ENCODE results near the gene DLGAP1. TPM values are rescaled to one million over a fixed set of nuclear protein-coding genes. Genes with fewer than 3 reads are reported as not detected.

The DLGAP1 gene
- total RNA-seq, 1 experiment from 2014 or later: 23.2 TPM

- Mint-ChIP-seq H3K27me3 (ENCODE audit: low read depth) (peaks cover 2% of the 10 kb centered on the region; the same call in 1 of the 2 replicates), H3K4me3 (no peak overlapping the region), H3K9me3 (no peaks in the 10 kb centered on the region), H3K36me3 (ENCODE audit: insufficient read depth in 1 of 3, low read depth in 3 of 3) (no peaks in the 10 kb centered on the region; a peak in 1 of 7 replicates), H3K4me1 (peaks cover 39 to 44% of the 10 kb centered on the region in 2 experiments), H3K27ac (no peak overlapping the region)
- H2AK5ac ChIP-seq (ENCODE audit: insufficient read length, low read length): no peak overlapping the region
- H3K4me1 ChIP-seq (ENCODE audit: insufficient read depth, low read length): peaks cover 3% of the 10 kb centered on the region; the same call in 1 of the 2 replicates
- no peak overlapping the region for H3K4ac ChIP-seq (ENCODE audit: low read depth, low read length)
- no peak overlapping the region for H2BK20ac ChIP-seq (ENCODE audit: low read depth, low read length, poor library complexity, severe bottlenecking)
- no peaks in the 10 kb centered on the region for H3K9me3 ChIP-seq (ENCODE audit: control insufficient read depth, low read depth, low read length)
- H2AFZ ChIP-seq (ENCODE audit: low read length): no peak overlapping the region
- H2BK5ac ChIP-seq (ENCODE audit: insufficient read length, low read length): no peak overlapping the region
- DNase-seq: no peak
- no peak overlapping the region for H3K14ac ChIP-seq (ENCODE audit: insufficient read depth, low read length)
- no peak overlapping the region for H3K4me2 ChIP-seq (ENCODE audit: insufficient read depth, insufficient read length, low read length)
- H4K8ac ChIP-seq (replicated peaks; ENCODE audit: insufficient read length, low read depth, low read length): no peak overlapping the region
- no peak overlapping the region for H3T11ph ChIP-seq (ENCODE audit: low read length)
- H3K56ac ChIP-seq (ENCODE audit: insufficient read length, low read depth, low read length): no peak overlapping the region
- no peaks in the 10 kb centered on the region for H3K79me2 ChIP-seq (ENCODE audit: insufficient read depth, low read length)
- H3K9ac ChIP-seq (ENCODE audit: extremely low read depth, insufficient read length, low read length): no peak overlapping the region
- H3K27me3 ChIP-seq (ENCODE audit: insufficient read depth, low read length): no peaks in the 10 kb centered on the region
- H2BK15ac ChIP-seq (ENCODE audit: low read depth, low read length): no peak overlapping the region
- H3K18ac ChIP-seq (ENCODE audit: insufficient read length, low read depth, low read length): no peak overlapping the region
- H3K23ac ChIP-seq (ENCODE audit: insufficient read length, low read depth, low read length): no peak overlapping the region
- no peaks in the 10 kb centered on the region for H3K79me1 ChIP-seq (ENCODE audit: insufficient read depth, low read depth, low read length, poor library complexity, severe bottlenecking)
- peaks cover 2% of the 10 kb centered on the region for H4K20me1 ChIP-seq (ENCODE audit: control insufficient read depth, insufficient read depth, insufficient read length)
- H2BK120ac ChIP-seq (ENCODE audit: low read depth, low read length, poor library complexity, severe bottlenecking): no peak overlapping the region
- no CpG with 5 or more reads among the region's 2 CpGs for WGBS (ENCODE audit: extremely low coverage, insufficient read length, low lambda C conversion rate)
- H4K5ac ChIP-seq (ENCODE audit: insufficient read length, low read depth, low read length): no peak overlapping the region
- no peak for TF ChIP-seq CTCF (conservative IDR thresholded peaks at IDR 0.05)
- H3K27ac ChIP-seq (ENCODE audit: insufficient read length, low read depth, low read length): no peak overlapping the region
- H4K91ac ChIP-seq (ENCODE audit: insufficient read length, low read depth, low read length): no peak overlapping the region
- H2BK12ac ChIP-seq (ENCODE audit: insufficient read length, low read depth, low read length): no peak overlapping the region
- no peaks in the 10 kb centered on the region for H3K23me2 ChIP-seq (ENCODE audit: insufficient read length, low read depth, low read length, poor library complexity, severe bottlenecking)
Observed at GRCh38 chr18:3966246-3966641, 488.9 kb downstream of the DLGAP1 start.
